Measurements from ENCODE around the gene PLOD3.

The PLOD3 gene

DNA sequence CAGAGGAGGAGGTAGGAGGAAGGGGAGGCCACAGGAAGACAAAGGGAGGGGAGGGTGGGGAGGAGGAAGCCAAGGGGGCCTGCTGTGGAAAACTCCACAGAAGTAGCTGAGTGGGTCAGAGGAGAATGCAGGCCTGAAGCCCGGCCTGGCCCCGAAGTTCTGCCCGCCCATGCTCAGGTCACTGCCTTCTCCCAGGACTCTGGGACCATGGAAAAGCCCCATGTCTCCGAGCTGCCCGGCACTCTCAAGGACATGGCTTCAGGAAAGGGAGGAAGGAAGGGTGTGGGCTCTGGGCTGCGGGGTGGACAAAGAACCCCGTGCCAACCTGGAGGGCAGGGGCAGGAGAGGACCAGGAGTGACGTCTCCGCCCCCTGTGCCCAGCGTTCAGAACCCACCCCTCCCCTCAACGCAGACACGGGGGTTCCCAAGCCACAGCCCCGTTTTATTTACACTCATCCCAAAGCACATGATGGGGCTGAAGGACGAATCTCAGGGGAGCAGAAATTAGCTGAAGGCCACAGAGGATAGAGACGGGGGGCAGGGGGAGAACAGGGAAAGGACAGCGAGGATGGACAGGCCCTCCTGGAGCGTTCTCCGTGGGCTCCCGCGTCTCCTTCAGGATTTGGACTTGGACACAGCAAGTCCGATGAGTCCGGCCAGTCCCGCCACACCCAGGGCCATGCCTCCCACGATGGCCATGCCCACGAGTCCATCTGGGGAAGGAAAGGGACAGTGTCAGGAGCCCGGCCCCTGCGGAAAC is 22.0 kb upstream of the PLOD3 start:
- DNase-seq (ENCODE audit: low read depth in 2 of 2) = no peak

DNA sequence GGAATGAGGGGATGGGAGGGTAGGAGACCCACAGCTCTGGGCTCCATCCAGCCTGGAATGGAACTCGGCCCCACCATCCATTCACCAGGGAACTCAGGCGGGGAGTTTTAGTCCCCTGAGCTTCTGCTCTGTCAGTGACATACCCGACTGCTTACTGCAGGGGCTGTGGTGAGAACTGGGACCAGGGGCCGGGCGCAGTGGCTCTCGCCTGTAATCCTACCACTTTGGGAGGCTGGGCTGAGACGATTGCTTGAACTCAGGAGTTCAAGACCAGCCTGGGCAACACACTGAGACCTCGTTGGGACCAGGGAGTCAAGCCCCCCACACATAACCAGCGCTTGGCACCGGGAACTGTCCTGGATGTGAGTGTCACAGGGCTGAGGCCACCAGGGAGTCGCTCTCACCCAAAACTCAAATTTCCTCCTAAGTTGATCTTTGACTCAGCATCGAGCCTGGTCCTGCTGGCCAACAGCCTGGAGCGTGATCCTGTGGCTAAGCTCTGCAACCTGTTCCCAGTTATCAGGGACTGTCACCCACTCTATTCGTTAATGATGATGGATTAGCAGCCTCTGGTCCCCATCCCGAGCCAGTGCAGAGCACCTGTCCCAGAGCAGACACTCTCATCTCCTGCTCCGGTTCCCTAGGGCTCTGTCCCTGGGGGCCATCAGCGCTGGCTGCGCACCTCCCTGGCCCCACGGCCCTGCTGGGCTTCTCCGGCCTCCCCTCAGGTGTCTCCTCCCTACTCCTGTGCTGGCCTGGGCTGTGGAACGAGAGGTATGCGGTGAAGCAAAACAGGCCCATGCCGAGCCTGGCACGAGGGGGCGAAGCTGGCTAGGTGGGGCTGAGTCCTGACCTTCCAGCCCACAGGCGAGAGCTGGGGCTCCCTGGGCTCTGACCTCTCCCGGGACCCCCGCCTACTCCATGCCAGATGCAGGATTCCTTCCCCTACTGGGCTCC is 21.1 kb upstream of the PLOD3 start:
- no peak for DNase-seq (ENCODE audit: low read depth in 2 of 2)

DNA sequence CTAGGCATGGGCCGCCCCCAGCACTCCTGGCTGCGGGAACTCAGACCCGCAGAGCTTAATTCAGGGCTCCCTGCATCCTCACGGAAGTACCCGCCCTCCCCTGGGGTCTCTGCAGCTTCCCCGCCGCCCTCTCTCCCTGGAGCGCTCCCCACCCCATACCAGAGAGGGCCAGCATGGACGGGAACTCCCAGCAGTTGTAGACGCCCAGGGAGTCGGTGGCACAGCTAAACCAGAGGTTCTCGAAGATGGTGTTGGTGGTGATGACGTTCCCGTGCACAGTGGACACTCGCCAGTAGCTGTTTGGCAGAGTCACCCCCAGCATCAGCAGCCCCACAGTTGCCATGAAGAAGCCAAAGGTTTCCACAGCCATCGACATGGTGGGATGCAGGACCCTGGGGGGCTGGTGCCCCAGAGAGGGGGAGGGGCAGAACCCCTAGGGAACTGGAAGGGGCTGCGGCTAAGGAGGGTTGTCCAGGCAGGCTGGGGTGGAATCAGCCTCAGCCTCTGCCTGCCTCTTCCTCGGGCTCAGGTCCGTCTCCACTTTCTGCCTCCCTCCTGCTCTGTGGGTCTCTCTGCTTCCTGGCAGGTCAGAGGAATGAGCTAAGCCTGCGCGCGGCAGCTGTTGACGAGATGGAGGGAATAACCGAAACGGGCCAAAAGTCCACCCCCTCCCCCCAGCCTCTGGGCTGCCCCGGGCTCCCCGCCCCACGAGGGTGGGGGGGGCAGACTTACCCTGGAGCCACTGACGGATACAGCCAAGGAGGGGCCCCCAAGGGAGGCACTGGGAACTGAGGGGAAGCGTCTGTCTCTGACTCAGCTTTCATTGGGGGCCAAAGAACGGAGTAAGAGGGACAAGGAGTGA is 20.1 kb upstream of the PLOD3 start, which contains the start of gene CLDN15:
CLDN15 (minus strand) TSS at position 597 of the 862 bp plus-strand sequence; CDS start at position 376, 221 bp downstream.
- peak; percentile 28 to 37 for DNase-seq (ENCODE audit: low read depth in 2 of 2)

DNA sequence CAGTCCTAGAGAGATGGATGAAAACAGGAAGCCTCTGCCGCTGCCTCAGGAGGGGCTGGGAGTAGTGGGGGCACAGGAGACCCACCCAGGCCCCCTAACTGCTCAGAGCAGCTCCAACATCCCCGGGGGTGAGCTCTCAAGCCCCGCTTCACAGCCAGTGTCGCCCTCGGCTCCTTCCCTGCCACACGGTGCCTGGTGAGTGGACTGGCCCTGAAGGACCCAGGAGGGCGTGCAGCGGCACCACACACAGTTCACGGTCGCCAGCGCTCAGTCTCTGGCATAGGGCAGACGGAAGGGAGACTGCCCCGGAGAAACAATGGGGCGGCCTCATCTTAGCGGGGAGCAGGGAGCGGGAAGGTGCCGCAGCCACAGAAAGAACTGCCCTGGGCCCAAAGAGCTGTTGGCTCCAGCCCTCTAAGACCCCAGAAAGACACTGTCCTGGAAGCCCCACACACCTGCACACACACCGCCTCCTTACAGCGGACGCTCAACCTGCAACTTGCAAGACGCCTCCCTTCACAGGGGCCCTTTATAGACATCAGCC is 19.0 kb upstream of the PLOD3 start:
- no peak for DNase-seq (ENCODE audit: low read depth in 2 of 2)

DNA sequence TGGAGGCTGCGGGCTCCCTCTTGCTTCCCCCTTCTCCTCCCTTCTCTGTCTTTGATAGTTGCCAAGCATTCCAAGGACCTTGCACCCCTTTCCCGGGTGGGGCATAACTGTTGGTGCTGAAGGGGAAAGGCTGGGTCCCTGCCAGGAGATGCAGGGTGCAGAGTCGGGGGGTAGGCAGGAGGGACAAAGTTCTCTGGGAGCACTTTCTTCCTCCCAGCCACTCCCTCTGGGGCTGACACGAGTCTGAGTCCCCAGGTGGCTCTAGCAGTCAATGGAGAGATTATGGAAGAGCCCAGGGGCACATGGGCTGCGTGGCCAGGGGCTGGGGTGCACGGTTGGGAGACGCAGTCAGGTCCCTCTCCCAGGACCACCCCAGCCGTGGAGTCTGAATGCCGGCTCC is 18.1 kb upstream of the PLOD3 start:
- DNase-seq (ENCODE audit: low read depth in 2 of 2) = no peak

DNA sequence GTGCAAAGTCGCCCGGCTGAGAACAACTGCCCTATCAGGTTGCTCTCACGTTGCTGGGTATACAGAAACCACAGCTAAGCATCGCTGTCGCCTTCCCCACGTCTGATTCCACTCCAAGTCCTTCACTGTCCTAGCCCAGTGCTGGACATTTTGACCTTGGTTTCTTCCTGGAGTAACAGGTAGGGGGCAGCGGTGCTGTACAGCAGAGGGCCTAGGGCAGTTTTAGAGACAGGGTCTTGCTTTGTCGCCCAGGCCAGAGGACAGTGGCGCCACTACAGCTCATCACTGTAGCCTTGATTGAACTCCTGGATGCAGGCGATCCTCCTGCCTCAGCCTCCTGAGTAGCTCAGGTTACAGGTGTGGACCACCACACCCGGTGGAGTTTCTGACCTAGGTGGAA is 17.7 kb upstream of the PLOD3 start:
- DNase-seq (ENCODE audit: low read depth in 2 of 2) = no peak

DNA sequence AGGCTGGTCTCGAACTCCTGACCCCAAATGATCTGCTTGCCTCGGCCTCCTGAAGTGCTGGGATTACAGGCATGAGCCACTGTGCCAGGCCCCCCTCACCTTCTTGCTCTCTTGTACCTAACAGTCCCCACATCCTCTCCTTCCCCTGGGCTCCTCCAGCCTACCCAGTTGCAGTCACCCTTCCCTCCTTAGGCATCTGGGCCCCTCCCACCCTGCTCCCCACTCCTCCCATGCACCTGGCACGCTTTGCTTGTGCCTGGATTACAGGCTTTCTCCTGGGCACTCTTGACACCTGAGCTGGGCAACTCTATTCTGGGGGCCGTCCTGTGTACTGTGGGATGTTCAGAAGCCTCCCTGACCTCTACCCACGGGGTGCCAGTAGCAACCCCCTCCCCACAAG is 17.3 kb upstream of the PLOD3 start:
- no peak for DNase-seq (ENCODE audit: low read depth in 2 of 2)

DNA sequence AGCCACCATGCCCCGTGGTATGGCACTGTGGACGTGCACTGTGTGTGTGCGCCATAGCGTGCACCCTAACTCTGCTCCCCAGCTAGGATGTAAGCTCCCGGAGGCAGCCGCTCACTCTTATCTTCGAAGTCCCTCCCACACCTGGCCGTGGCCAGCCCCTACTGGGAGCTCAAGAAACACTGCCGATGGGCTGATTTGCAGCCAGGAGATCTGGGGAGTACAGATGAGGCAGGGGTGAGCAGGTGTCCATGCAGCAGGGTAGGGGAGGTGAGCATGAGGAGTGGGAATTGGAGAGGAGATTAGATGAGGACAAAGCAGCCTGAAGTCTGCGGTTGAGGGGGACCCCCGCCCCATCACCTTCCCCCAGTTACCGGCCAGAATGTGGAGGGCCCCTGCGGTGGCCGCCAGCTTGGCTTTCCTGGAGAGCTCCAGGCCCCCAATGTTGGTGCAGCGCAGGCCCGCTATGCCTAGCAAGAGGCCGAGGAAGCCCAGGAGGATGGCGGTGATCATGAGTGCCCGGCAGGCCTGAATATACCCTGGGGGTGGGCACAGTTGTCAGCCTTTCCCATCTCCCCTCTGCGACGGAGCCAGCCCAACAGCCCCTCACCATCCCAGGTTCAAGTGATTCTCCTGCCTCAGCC is 16.6 kb upstream of the PLOD3 start:
- no peak for DNase-seq (ENCODE audit: low read depth in 2 of 2)

DNA sequence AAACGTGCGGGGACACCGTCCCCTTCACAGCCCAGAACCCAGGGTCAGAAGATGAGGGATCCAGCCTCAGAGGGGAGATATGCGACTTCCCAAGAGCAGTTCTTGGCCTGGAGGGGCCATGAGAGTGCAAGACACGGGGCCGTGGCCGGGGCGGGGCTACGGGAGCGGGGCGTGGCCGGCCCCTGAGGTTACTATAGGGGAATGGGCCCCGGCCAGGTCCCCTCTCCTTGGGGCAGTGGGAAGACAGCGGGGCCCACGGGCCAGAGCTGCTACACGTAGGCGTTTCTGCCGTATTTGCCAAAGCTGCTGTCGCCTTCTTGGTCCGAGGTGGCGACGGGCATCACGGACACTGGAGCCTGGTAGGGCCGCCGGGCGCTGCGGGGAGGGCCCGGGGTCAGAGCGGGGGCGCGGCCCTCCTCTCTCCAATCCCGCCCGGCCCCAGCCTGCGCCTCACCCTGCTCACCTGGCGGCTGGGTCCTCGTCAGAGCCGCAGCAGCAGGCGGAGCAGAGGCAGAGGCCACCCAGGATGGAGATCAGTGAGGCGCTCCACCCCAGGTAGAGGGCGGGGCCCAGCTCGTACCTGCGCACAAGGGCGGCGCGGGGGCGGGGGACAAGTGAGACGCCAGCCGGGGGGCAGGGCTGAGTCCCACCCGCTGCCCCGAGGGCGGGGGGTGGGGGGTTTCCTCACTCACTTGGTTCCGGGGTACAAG is 14.9 kb upstream of the PLOD3 start:
- no peak for DNase-seq (ENCODE audit: low read depth in 2 of 2)

DNA sequence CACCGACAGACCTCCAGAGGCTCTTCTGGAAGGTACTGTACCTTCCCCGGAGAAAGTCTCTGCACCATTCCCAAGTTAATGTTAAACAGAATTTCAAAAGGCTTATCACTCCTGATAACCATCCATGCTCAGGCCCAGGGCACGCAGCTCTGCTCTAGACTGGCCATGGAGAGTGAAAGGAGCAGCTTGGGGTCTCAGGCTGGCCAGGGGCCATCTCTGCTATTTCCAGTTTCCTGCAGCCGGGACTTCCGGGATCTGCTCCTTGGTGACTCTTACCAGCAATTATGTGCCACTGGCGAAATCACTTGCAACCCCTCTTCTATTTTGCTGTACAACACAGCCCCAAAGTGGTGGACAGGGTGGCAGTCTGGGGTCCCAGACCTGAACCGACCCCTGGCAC is 14.3 kb upstream of the PLOD3 start:
- no peak for DNase-seq (ENCODE audit: low read depth in 2 of 2)

DNA sequence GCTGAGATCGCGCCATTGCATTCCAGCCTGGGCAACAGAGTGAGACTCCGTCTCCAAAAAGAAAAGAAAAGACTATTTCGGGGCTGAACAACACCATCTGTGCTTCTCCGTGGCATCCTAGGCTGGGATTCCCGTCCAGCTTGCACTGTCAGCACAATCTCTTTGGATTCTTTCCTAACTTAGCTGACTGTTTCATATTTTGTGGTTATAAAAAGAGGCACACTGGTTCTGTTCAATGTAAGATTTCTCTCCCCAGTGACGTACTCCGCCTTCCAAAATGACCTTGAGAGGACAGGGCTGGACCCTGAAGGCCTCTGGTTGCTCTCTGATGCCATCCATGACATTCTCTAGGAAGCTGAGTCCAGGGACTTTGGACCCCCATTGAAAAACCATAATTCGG is 9.3 kb upstream of the PLOD3 start:
- no peak for DNase-seq (ENCODE audit: low read depth in 2 of 2)

DNA sequence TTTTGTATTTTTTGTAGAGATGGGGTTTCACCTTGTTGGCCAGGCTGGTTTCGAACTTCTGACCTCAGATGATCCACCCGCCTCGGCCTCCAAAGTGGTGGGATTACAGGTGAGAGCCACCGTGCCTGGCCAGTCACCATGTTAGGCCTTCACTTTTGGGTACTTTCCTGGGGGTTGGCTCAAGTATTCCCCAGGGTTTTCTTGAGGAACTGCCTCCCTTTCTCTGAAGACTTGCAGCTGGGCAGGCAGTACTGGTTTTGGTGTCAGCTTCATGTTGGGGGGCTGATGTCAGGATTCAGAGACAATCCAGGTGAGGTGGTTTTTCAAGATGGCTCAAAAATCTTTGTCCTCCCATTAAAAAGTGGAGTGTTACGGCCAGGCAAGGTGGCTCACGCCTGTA is 8.3 kb upstream of the PLOD3 start:
- DNase-seq (ENCODE audit: low read depth in 2 of 2) = no peak

DNA sequence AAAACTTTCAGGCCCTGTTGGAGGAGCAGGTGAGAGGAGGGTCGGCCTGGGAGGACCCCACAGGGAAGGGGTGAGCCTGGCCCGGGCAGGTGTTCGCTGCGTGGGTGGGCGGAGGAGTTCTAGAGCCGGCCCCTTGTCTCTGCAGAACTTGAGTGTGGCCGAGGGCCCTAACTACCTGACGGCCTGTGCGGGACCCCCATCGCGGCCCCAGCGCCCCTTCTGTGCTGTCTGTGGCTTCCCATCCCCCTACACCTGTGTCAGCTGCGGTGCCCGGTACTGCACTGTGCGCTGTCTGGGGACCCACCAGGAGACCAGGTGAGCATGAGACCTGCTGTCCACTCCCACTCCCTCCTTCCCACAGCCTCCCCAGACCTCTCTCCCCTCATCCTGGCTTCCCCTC is 6.1 kb upstream of the PLOD3 start:
- DNase-seq (ENCODE audit: low read depth in 2 of 2) = no peak

DNA sequence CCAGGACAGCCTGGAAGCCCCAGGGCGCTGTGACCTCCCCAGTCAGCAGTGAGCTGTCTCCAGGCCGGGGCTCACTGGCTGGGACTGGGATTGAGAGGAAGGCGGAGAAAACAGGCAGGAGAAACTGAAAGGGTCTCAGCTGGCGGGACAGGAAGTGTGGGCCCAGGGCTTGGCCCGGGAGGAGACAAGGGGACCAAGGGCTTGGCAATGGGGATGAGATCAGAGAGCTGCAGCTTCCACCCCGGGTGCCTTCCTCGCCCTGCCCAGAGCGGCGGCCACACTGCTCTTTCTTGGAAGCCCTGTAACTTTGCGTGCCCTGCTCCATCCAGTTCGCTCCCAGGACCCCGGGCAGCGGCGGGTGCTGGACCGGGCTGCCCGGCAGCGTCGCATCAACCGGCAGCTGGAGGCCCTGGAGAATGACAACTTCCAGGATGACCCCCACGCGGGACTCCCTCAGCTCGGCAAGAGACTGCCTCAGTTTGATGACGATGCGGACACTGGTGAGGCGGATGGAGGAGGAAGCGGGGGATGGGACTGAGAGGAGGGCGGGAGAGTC is 5.0 kb upstream of the PLOD3 start:
- no peak for DNase-seq (ENCODE audit: low read depth in 2 of 2)

DNA sequence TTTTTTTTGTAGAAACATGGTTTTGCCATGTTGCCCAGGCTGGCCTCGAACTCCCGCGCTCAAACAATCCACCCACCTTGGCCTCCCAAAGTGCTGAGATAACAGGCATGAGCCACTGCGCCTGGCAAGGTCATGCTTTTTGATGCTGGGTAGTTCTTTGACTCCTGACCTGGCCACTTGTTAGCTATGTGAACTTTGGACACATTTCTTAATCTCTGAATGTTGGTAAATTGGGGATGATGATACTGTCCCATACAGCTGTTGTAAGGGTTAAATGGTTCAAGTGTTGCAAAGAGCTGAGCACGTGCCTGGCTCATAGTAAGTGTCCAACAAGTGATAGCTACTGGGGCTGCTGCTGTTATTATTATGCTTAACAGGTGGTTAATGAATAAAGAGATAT is 2.9 kb upstream of the PLOD3 start:
- DNase-seq (ENCODE audit: low read depth in 2 of 2) = no peak

DNA sequence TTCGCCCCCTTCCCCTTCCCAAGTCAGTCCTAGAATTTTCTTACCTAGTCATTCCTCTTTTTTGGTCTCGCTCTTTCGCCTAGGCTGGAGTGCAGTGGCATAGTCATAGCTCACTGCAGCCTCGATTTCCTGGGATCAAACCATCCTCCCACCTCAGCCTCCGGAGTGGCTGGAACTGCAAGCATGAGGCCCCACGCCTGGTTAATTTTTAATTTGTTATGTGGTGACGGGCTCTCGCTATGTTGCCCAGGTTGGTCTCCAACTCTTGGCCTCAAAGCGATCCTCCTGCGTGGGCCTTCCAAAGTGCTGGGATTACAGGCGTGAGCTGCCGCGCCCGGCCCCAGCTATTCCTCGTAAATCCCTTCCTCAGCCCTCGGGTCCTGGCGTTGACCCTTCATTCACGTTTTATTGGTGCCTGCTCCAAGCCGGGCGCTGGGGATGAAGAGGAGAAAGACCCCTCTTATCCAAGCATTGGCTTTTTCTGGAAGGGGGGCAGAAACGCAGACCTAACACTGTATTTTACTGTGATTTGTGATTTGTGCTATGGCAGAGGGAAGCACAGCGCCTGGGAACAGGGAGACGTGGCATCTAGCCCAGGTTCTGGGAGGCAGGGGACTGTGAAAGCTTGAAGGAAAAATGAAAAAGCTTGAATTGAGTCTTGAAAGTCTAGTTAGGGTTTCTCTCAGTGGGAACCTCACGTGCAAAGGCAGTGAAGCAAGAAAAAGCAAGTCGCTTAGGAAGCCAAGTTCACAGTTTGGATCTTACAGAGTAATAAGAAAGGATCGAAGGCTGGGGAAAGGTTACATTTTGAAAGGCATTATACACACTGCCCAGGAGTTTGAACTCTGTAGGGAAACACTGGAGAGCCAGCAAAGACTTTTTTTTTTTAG is 1.1 kb upstream of the PLOD3 start:
- no peak for DNase-seq (ENCODE audit: low read depth in 2 of 2)

DNA sequence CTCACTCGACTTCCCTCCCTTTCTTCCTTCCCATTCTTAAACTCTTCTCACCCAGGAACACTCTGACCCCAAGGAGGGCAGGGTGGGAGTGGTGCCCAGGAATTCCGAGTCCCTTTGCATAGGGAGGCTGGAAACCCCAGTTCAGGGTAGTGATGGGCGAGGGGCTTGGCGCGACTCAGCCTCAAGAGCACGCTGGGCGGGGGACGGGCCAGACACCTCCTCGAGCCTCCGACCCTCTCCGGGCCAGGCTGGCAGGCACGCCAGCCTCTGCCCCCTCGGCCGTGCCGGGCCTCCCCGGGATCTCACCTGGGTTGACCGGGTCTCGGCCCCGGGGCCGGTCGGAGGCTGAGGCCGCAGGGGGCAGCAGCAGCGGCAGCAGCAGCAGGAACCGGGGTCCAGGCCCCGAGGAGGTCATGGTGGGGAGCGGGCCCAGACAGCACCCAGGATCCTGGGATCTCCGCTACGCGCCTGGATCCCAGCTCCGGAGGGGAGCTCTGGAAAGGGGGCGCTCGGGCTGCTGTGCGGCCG is 457 bp downstream of the PLOD3 start:
- DNase-seq (ENCODE audit: low read depth in 2 of 2) = no peak

DNA sequence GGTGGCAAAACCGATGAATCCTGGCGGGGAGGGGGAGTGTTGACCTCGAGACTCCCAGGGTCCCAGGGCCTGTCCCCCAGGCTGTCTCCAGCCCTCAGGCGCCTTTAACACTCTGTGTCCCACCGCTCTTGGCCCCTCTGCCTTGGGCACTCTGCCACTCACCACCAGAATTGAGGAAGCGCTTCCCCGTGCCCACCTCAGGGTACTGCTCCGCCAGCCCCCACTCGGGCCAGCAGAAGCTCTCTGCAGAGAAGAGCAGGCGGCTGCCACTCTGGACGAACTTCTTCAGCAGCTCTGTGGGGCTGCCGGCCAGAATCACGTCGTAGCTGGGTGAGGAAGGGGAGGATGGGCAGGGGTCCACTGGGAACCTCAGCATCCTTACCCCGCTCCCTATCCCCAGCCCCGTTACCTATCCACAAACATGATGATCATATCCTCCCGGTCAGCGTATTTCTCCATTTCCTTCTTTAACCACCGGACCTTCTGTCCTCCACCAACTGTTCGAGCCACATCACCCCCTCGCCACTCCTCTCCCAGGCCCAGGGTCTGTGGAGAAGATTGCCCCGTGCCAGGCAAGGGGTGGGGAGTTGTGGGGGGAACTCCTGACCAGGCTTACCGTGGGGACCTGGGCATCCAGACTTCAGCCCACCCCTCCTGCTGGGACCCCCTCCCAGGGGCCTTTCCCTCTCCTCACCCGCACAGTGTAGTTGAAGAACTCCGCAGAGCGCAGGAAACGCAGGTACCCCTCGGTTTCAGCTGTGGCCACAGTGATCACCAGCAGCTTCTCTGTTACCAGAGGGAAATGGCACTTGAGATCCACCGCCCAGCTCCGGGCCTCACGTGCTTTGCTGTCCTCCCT is 1.2 kb downstream of the PLOD3 start:
- no peak for DNase-seq (ENCODE audit: low read depth in 2 of 2)
